Esophagus muscularis mucosa (tissue), 4 donors: ENCODE results near the gene KRT9. TPM values are rescaled to one million over a fixed set of nuclear protein-coding genes. Genes with fewer than 3 reads are reported as not detected.
"Not testable (repeated sequence)": the region's sequence is repeated elsewhere in the genome, so short reads cannot be mapped to it uniquely, and the experiment has no call there.

ENCODE experiments used
- DNase-seq: peaks from one replicate; pipeline ENCODE4 v3.0.0-alpha.2; 2017; ENCODE audit errors: extremely low spot score
- H3K27ac ChIP-seq, 4 donors: fragments of 200-600 bp; sonication (generic); replicated peaks in 1 of 4; 1 replicate in 3 of 4; 2 replicates in 1 of 4; pipeline ENCODE4 v1.5.1; 2016 to 2019; ENCODE audit warnings: mild to moderate bottlenecking in 1 of 4
- H3K27me3 ChIP-seq, 4 donors: fragments of 200-600 bp; sonication (generic); one replicate each; pipeline versions ENCODE4 v1.5.1 to v1.6.0; 2016 to 2019
- H3K36me3 ChIP-seq, 4 donors: fragments of 200-600 bp; sonication (generic); one replicate each; pipeline ENCODE4 v1.5.1; 2016 to 2019
- H3K4me1 ChIP-seq, 4 donors: fragments of 200-600 bp; sonication (generic); one replicate each; pipeline ENCODE4 v1.5.1; 2016 to 2019
- H3K4me3 ChIP-seq, 4 donors: fragments of 200-600 bp; sonication (generic); 1 replicate in 2 of 4; 2 replicates in 2 of 4; pipeline ENCODE4 v1.5.1; 2016 to 2019; ENCODE audit warnings: mild to moderate bottlenecking in 4 of 4, moderate library complexity in 1 of 4
- H3K9me3 ChIP-seq, 4 donors: fragments of 200-600 bp; sonication (generic); 1 replicate in 3 of 4; 2 replicates in 1 of 4; pipeline ENCODE4 v1.5.1; 2016 to 2019
- CTCF ChIP-seq, 3 experiments: fragments of 200-600 bp in 2 of 3; fragments of 450-650 bp in 1 of 3; sonication (generic) in 2 of 3; IDR thresholded peaks; one replicate each; pipeline ENCODE4 v1.5.1; 2017 to 2019; ENCODE audit warnings: antibody characterized with exemption in 3 of 3, mild to moderate bottlenecking in 2 of 3, moderate library complexity in 1 of 3
- EP300 ChIP-seq: sonication (generic); formaldehyde crosslinking; IDR thresholded peaks from one replicate; pipeline ENCODE4 v1.6.1; 2017; ENCODE audit warnings: antibody characterized with exemption
- POLR2A ChIP-seq: fragments of 450-650 bp; IDR thresholded peaks from one replicate; pipeline ENCODE4 v1.6.1; 2017; ENCODE audit warnings: antibody characterized with exemption, moderate library complexity, mild to moderate bottlenecking, low read depth
- POLR2AphosphoS5 ChIP-seq, 2 donors: sonication (generic); formaldehyde crosslinking; IDR thresholded peaks; one replicate each; pipeline ENCODE4 v1.6.1; 2017; ENCODE audit warnings: antibody characterized with exemption in 2 of 2
- WGBS: methylation state at CpG from one replicate; pipeline ENCODE4 v1.1.5; 2018; 5-methylcytosine and 5-hydroxymethylcytosine counted together
- intact Hi-C: fragments of 100-400 bp; cut with DNase I; formaldehyde crosslinking; loops from one replicate; pipeline ENCODE4 v1.15.1; 2023
- total RNA-seq, 4 donors: library from RNA; depleted of rRNA; stranded (reverse); fragments of >200 nt; gene quantifications; one replicate each; pipeline versions ENCODE4 v1.1.0 to v1.2.1, GENCODE V29; 2016

The KRT9 gene
- not detected for total RNA-seq

- no peaks in the 10 kb centered on the region for H3K36me3 ChIP-seq
- TF ChIP-seq CTCF (IDR thresholded peaks at IDR 0.05) (no peak), POLR2A (no peak), EP300 (no peak), POLR2AphosphoS5 (IDR thresholded peaks at IDR 0.05) (no peak)
- H3K9me3 ChIP-seq: no peaks in the 10 kb centered on the region
- H3K4me3 ChIP-seq: no peak within 1 kb of the TSS
- 72% methylated on average over 17 of the region's 24 CpGs for WGBS
- no peaks in the 10 kb centered on the region for H3K4me1 ChIP-seq
- H3K27me3 ChIP-seq: peaks cover 0 to 51% (median 0%) of the 10 kb centered on the region in 4 donors
- DNase-seq: no peak
- no peak within 1 kb of the TSS for H3K27ac ChIP-seq
- intact Hi-C loops: no loop called here
Observed at GRCh38 chr17:41571561-41572434, at the start of gene KRT9. TSS of gene KRT9 (minus strand) at chr17:41572059. CDS start at chr17:41571992, 67 bp downstream.

GRCh38 chr17:41621435-41621817, 49.6 kb upstream of the KRT9 start:
- H3K9me3 ChIP-seq, DNase-seq, H3K4me3 ChIP-seq, H3K4me1 ChIP-seq, H3K27ac ChIP-seq, H3K36me3 ChIP-seq, intact Hi-C loops: not testable (repeated sequence)
- 93% methylated on average over 11 of the region's 11 CpGs for WGBS
- H3K27me3 ChIP-seq: peaks cover 0 to 59% (median 0%) of the 10 kb centered on the region in 4 donors

GRCh38 chr17:41620583-41621434, 49.0 kb upstream of the KRT9 start:
- Histone ChIP-seq H3K36me3 (no peaks in the 10 kb centered on the region), H3K4me1 (no peaks in the 10 kb centered on the region), H3K27ac (no peak overlapping the region), H3K27me3 (peaks cover 0 to 65% (median 0%) of the 10 kb centered on the region in 4 donors), H3K4me3 (no peak overlapping the region), H3K9me3 (no peaks in the 10 kb centered on the region)
- 76% methylated on average over 18 of the region's 21 CpGs for WGBS
- TF ChIP-seq EP300 (no peak), POLR2AphosphoS5 (IDR thresholded peaks at IDR 0.05) (no peak), POLR2A (no peak), CTCF (IDR thresholded peaks at IDR 0.05) (no peak)
- intact Hi-C loops: no loop called here
- DNase-seq: no peak

GRCh38 chr17:41619927-41620582, 48.2 kb upstream of the KRT9 start:
- H3K9me3 ChIP-seq, H3K4me3 ChIP-seq, intact Hi-C loops, H3K36me3 ChIP-seq, H3K4me1 ChIP-seq, DNase-seq, H3K27ac ChIP-seq: not testable (repeated sequence)
- whole genome bisulfite sequencing: 82% methylated on average over 6 of the region's 6 CpGs
- peaks cover 0 to 65% (median 0%) of the 10 kb centered on the region in 4 donors for H3K27me3 ChIP-seq

- intact Hi-C loops: no loop called here
- whole genome bisulfite sequencing: 89% methylated on average over 18 of the region's 20 CpGs
- DNase-seq: no peak
Observed at GRCh38 chr17:41619036-41619926, 47.4 kb upstream of the KRT9 start.

More at GRCh38 chr17:41619036-41619926, 47.4 kb upstream of the KRT9 start:
- TF ChIP-seq POLR2A (no peak), CTCF (IDR thresholded peaks at IDR 0.05) (no peak), EP300 (no peak), POLR2AphosphoS5 (IDR thresholded peaks at IDR 0.05) (no peak)
- Histone ChIP-seq H3K9me3 (no peaks in the 10 kb centered on the region), H3K27me3 (peaks cover 0 to 64% (median 0%) of the 10 kb centered on the region in 4 donors), H3K27ac (no peak overlapping the region), H3K36me3 (no peaks in the 10 kb centered on the region), H3K4me3 (no peak overlapping the region), H3K4me1 (no peaks in the 10 kb centered on the region)
